Stimulated activated memory B cell treated with anti-CD40 and anti-IgM and Interleukin-4, amounts not matched to agents 10 μg/mL and 1 μg/mL and 100 μg/mL, for 72 hours (primary cell): Measurements from ENCODE around the gene DKKL1.

Experiments
- ATAC-seq: fragments of 150-1000 bp; cut with Tn5 transposase; 2 replicates; pipeline ENCODE4 v1.10.0; 2021
- H3K27ac Mint-ChIP-seq: one replicate; pipeline ENCODE4 v1.8.0; 2022; ENCODE audit warnings: mild to moderate bottlenecking, mixed read lengths
- H3K27me3 Mint-ChIP-seq: one replicate; pipeline ENCODE4 v1.8.0; 2022; ENCODE audit warnings: mixed read lengths
- H3K36me3 Mint-ChIP-seq: one replicate; pipeline ENCODE4 v1.8.0; 2022; ENCODE audit warnings: mixed read lengths
- H3K4me1 Mint-ChIP-seq: one replicate; pipeline ENCODE4 v1.8.0; 2022; ENCODE audit warnings: mixed read lengths
- H3K4me3 Mint-ChIP-seq: one replicate; pipeline ENCODE4 v1.8.0; 2022; ENCODE audit warnings: mild to moderate bottlenecking, moderate library complexity, mixed read lengths
- H3K9me3 Mint-ChIP-seq: one replicate; pipeline ENCODE4 v1.8.0; 2022; ENCODE audit warnings: mixed read lengths

DKKL1 gene

DNA sequence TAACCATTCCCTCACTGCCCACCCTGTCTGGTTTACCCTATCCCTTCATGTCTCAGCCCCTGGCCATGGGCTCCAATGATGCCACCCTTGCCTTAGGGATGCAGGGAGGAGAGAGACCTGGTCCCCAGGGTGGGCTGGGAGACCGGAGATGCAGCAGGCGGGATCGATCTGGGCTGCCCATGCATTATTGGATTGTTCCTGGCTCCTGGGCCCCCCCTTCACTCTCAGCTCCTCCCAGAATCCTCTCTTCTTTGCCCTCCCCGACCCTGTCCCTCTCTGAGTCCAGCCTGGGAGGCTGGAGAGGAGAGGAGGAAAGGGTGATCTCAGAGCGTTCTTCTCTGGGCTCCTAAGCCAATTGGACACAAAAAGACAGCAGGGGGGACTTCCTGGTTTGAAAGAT is 30.2 kb downstream of the DKKL1 start:
- Mint-ChIP-seq H3K36me3 (no peaks in the 10 kb centered on the region), H3K27ac (no peak overlapping the region), H3K27me3 (peaks cover 10% of the 10 kb centered on the region), H3K4me3 (no peak overlapping the region), H3K9me3 (no peaks in the 10 kb centered on the region), H3K4me1 (peaks cover 44% of the 10 kb centered on the region)
- ATAC-seq, result no peak

DNA sequence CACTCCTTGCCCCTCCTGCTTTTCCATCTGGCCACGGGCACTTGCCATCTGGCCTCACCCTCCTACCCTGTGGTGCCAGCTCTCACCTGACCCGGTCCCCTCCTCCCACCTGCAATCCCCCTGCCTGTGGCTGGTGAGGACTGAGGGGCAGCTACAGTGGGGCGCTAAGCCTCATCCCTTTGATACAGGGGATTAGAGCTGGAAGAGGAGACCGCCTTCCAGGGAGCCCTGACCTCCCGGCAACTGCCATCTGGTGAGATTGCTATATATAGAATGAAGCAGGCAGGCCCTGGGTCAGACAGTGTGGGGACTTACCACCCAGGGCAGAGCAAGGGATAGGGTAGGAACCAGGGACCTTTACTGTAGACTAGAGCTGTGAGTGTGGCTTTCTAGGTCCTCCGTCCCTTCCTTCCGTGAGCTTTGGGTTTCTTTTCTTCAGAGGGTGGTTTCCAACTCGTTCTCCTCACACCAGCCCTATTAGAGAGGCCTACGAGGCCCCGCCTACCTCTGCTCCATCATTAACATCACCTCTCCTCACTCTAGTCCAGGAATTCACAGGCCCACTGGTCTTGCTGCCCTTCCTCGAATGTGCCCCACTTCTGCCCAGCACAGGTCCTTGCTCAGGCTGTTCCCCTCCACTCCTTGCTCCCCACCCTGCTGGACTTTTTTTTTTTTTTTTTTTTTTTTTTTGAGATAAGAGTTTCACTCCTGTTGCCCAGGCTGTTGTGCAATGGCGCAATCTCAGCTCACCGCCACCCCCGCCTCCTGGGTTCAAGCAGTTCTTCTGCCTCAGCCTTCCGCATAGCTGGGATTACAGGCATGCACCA is 32.1 kb downstream of the DKKL1 start:
- no peaks in the 10 kb centered on the region for H3K9me3 Mint-ChIP-seq
- H3K27ac Mint-ChIP-seq, result peak overlapping the region; percentile 41
- no peaks in the 10 kb centered on the region for H3K36me3 Mint-ChIP-seq
- peaks cover 10% of the 10 kb centered on the region for H3K27me3 Mint-ChIP-seq
- ATAC-seq, result no peak
- no peak overlapping the region for H3K4me3 Mint-ChIP-seq
- peaks cover 25% of the 10 kb centered on the region for H3K4me1 Mint-ChIP-seq

DNA sequence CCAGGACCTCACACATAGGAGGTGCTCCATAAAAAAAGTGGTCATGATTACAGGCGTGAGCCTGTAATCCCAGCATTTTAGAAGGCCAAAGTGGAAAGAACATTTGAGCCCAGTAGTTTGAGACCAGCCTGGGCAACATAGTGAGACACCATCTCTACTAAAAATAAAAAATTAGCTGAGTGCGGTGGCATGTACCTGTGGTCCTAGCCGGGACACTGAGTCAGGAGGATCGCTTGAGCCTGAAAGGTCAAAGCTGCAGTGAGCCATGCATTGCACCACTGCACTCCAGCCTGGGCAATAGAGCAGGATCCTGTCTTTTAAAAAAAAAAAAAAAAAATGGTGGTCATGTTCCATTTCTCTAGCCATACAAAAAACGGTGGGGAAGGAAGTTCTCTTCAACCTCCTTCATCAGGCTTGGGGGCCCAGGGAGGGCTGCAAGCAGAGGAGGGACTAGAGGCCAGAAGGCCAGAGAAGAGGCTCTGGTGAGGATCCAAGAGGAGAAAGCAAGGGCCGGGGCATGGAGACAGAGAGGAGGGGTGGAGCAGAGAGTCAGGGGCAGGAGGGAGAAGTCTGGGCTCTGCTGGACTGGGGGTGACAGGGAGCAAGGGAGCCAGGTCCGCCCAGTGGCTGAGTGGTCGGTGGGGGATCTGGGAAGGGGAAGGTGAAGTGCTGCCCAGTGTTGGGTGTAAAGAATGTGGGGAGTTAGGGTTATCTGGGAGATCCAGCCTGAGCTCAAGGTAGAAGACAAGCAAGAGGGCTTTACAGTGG is 33.2 kb downstream of the DKKL1 start:
- Mint-ChIP-seq H3K27me3 (peaks cover 10% of the 10 kb centered on the region), H3K4me3 (no peak overlapping the region), H3K9me3 (no peaks in the 10 kb centered on the region), H3K36me3 (no peaks in the 10 kb centered on the region), H3K27ac (peak overlapping the region; percentile 41), H3K4me1 (peaks cover 13% of the 10 kb centered on the region)
- ATAC-seq, result no peak

DNA sequence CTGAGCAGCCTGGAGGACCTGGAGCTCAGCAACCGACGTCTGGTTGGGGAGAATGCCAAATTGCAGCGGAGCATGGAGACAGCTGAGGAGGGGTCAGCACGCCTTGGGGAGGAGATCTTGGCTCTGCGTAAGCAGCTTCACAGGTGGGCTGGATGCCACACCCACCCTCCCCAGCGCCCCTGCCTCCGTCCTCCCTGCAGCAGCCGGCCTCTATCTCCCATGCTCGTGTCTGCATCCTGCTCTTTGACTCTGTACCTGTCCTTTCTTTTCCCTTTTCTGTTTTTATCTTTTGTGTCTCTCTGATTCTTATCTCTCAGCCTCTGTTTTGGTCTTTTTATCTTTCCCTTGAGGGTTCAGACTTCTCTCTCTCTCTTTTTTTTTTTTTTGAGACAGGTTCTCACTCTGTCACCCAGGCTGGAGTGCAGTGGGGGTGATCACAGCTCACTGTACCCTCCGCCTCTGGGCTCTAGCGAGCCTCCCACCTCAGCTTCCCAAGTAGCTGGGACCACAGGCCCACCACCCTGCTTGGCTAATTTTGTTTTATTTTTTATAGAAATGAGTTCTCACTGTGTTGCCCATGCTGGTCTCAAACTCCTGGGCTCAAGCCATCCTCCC is 34.4 kb downstream of the DKKL1 start:
- H3K27ac Mint-ChIP-seq, result peak overlapping the region; percentile 18
- no peak for ATAC-seq
- H3K9me3 Mint-ChIP-seq, result no peaks in the 10 kb centered on the region
- H3K27me3 Mint-ChIP-seq, result peaks cover 10% of the 10 kb centered on the region
- peaks cover 15% of the 10 kb centered on the region for H3K4me1 Mint-ChIP-seq
- no peak overlapping the region for H3K4me3 Mint-ChIP-seq
- H3K36me3 Mint-ChIP-seq, result no peaks in the 10 kb centered on the region

DNA sequence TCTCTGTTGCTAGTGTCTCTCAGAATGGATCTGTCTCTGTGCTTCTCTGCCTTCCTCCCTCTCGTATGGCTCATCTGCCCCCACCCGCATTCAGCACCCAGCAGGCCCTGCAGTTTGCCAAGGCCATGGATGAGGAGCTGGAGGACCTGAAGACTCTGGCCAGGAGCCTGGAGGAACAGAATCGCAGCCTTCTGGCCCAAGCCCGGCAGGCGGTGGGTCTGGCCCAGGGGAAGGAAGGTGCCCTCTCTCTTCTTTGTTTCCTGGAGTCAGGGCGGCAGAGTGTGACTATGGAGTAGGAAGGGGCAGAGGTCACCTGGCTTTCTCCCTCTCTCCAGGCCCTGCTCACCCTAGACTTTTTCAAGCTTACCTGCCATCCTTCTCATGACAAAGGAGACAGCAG is 35.3 kb downstream of the DKKL1 start:
- ATAC-seq, result no peak
- Mint-ChIP-seq H3K36me3 (no peaks in the 10 kb centered on the region), H3K9me3 (no peaks in the 10 kb centered on the region), H3K4me1 (peaks cover 23% of the 10 kb centered on the region), H3K27ac (peak overlapping the region; percentile 18), H3K27me3 (peaks cover 10% of the 10 kb centered on the region), H3K4me3 (no peak overlapping the region)

DNA sequence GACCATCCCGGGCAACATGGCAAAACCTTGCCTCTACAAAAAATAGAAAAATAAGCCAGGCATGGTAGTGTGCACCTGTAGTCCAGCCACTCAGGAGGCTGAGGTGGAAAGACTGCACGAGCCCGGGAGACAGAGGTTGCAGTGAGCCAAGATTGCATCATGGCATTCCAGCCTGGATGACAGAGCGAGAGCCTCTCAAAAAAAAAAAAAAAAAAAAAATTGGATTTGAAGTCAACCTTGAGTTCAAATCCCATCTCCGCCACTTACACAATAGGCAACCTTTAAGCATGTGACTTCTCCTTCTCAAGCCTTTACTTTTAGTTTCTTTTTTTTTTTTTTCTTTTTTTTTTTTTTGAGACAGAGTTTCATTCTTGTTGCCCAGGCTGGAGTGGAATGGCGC is 36.4 kb downstream of the DKKL1 start:
- no peaks in the 10 kb centered on the region for H3K36me3 Mint-ChIP-seq
- no peaks in the 10 kb centered on the region for H3K9me3 Mint-ChIP-seq
- no peak overlapping the region for H3K27ac Mint-ChIP-seq
- H3K4me1 Mint-ChIP-seq, result peaks cover 28% of the 10 kb centered on the region
- H3K27me3 Mint-ChIP-seq, result peaks cover 10% of the 10 kb centered on the region
- no peak for ATAC-seq
- no peak overlapping the region for H3K4me3 Mint-ChIP-seq

DNA sequence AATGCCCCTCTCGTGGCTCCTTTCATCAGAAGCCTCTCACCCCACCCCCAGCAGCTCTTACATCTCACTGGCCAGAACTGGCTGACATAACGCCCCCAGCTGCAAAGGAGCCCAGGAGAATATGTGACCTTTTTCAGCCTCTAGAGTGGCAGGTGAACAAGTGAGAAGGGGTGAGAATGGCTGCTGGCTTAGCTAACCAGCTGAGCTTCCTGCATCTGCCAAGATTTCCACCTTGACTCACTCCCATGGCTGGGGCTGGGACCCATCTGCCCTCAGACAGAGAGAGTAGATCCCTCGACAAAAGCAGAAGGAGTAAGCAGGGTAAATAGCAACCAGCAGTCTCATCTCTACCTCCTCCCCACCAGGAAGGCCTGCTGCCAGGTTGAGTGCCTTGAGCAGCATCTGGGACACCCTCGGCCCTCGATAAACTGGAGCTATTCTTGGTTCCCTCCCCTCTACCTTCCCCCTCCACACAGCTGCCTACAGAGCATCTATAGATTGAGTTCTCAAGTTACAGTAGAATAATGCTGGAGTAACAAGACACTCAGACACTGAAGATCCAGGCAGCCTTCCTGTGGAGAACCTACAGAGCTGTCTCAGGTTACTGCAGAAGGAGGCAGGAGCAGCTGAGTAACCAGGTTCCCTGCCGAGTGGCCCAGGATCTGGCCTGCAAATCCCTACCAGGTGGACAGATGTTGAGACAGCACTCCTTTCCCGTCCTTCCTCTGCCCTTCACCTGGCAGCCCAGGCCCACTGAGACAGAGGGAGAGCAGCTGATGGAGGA is 39.9 kb downstream of the DKKL1 start:
- Mint-ChIP-seq H3K4me3 (no peak overlapping the region), H3K4me1 (peaks cover 40% of the 10 kb centered on the region), H3K9me3 (no peaks in the 10 kb centered on the region), H3K27ac (peak overlapping the region; percentile 85), H3K27me3 (no peaks in the 10 kb centered on the region), H3K36me3 (no peaks in the 10 kb centered on the region)
- peak; percentile 90 for ATAC-seq

DNA sequence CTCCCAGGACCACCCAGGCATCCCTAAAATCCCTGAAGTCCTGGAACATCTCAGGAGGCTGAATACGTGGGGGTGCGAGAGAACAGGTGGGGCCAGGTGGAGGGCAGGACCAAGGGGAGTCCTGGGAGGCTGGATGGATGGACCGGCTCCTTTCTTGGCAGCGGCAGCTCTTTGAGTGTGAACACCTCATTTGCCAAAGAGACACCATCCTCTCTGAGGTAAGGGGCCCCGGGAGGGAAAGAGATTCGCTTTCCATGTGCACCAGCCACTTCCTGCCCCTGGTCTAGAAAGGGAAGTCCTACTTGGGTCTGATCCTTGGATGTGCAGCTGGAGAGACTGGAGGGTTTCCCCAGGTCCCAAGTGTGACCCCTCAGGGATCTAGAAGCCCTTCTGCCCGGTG is 43.4 kb downstream of the DKKL1 start:
- Mint-ChIP-seq H3K27ac (peak overlapping the region; percentile 92), H3K27me3 (no peaks in the 10 kb centered on the region), H3K4me1 (peaks cover 65% of the 10 kb centered on the region), H3K4me3 (no peak overlapping the region), H3K36me3 (no peaks in the 10 kb centered on the region), H3K9me3 (peaks cover 4% of the 10 kb centered on the region)
- ATAC-seq, result no peak

DNA sequence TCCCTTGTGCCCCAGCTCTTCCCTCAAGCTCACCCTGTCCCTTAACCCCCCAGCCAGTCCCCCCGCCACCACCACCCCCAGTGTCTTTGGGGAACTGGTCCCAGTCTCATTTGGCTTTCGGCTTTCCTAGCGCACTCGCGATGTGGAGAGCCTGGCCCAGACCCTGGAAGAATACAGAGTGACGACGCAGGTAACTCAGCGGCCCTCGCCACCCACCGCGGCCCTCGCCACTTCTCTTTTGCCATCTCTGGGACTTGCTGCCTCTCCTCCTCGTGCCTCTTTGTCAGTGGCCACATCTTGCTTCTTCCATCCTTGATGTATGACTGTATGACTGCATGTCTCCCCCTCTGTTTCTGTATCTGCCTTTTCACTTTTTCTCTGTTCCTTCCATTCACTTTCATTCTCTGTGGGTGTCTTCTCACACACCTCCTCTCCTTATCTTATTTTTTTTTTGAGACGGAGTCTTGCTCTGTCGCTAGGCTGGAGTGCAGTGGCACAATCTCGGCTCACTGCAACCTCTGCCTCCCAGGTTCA is 43.9 kb downstream of the DKKL1 start:
- no peaks in the 10 kb centered on the region for H3K27me3 Mint-ChIP-seq
- no peaks in the 10 kb centered on the region for H3K36me3 Mint-ChIP-seq
- no peak for ATAC-seq
- peaks cover 4% of the 10 kb centered on the region for H3K9me3 Mint-ChIP-seq
- peaks cover 69% of the 10 kb centered on the region for H3K4me1 Mint-ChIP-seq
- no peak overlapping the region for H3K4me3 Mint-ChIP-seq
- H3K27ac Mint-ChIP-seq, result peak overlapping the region; percentile 92

DNA sequence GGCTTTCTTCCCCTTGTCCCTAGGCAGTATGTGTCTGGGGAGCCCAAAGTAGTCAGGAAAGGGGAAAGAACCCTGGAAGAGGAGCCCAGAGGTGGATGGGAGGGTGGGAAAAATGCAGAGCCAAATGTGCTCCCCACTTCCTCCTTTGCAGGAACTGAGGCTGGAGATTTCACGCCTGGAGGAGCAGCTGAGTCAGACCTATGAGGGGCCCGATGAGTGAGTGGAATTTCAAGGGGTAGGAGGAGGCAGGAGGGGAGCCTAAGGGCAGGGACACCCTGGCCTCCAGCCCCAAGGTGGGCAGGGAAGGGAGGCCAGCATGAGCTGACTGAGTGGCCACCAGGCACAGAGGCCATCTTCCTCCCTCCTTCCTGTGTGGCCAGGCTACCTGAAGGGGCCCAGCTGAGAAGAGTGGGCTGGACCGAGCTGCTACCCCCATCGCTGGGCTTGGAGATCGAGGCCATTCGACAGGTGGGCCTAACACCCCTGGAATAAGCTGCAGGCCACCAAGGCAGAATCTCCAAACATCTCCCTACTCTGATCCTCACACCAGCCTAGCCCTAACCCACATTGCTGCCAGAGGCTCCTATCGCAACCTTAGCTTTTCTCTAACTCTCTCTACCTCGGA is 45.3 kb downstream of the DKKL1 start:
- H3K27ac Mint-ChIP-seq, result peak overlapping the region; percentile 92
- H3K4me3 Mint-ChIP-seq, result peak overlapping the region; percentile 44
- H3K27me3 Mint-ChIP-seq, result no peaks in the 10 kb centered on the region
- peaks cover 4% of the 10 kb centered on the region for H3K9me3 Mint-ChIP-seq
- ATAC-seq, result no peak
- peaks cover 67% of the 10 kb centered on the region for H3K4me1 Mint-ChIP-seq
- no peaks in the 10 kb centered on the region for H3K36me3 Mint-ChIP-seq

DNA sequence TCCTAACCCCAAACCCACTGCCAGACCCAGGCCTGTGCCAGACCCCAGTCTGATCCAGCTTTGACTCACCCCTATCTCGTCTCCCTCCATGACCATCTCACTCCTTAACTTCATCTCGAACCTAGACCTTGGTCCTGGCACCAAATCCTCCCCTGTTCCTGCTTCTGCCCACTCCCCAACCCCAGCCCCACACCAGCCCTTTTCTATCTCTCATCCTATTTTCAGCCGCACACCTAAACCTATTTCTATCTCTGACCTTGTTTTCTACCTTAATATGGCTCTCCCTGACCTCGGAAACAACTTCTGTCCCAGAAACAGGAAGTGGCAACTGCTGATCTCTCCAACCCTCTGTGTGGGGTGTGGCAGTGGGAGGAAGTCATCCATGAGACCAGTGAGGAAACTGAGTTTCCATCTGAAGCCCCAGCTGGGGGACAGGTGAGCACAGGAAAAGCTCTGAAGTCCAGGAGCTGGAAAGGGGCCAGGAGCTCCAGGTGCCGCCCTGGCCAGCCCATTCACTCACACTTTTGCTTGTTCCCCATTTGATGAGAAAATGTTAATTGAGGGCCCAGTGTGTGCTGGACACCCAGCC is 45.9 kb downstream of the DKKL1 start:
- Mint-ChIP-seq H3K4me3 (peak overlapping the region; percentile 44), H3K27ac (peak overlapping the region; percentile 92), H3K36me3 (no peaks in the 10 kb centered on the region), H3K9me3 (peaks cover 4% of the 10 kb centered on the region), H3K4me1 (peaks cover 68% of the 10 kb centered on the region), H3K27me3 (no peaks in the 10 kb centered on the region)
- peak; percentile 87 for ATAC-seq

DNA sequence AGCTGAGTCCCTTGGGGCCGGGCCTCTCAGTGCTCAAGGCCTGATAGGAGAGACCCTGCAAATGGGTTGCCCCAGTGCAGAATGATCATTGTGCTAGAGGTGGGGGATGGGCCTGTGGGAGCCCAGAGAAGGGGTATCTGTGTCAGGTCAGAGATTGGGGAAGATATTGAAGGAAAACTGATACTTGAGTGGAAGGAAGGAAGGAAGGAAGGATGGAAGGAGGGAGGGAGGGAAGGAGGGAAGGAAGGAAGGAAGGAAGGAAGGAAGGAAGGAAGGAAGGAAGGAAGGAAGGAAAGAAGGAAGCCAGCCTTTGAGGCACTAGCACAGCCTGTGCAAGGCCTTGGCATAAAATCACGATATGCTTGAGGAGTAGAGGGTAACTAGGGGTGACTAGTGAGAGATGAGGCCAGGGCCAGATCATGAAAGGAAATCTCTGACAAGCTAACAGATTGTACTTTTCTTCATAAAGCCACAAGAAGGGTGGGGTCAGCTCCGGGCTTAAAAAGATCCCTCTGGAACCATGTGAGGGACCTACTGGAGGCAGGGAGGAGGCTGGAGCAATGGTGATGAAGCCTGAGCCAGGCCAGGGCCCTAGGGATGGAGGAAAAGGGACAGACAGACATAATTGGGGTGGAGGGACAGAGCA is 48.1 kb downstream of the DKKL1 start:
- Mint-ChIP-seq H3K4me3 (peak overlapping the region; percentile 3), H3K27me3 (peaks cover 3% of the 10 kb centered on the region), H3K27ac (peak overlapping the region; percentile 81), H3K9me3 (peaks cover 4% of the 10 kb centered on the region), H3K4me1 (peaks cover 83% of the 10 kb centered on the region), H3K36me3 (no peaks in the 10 kb centered on the region)
- ATAC-seq, result no peak

DNA sequence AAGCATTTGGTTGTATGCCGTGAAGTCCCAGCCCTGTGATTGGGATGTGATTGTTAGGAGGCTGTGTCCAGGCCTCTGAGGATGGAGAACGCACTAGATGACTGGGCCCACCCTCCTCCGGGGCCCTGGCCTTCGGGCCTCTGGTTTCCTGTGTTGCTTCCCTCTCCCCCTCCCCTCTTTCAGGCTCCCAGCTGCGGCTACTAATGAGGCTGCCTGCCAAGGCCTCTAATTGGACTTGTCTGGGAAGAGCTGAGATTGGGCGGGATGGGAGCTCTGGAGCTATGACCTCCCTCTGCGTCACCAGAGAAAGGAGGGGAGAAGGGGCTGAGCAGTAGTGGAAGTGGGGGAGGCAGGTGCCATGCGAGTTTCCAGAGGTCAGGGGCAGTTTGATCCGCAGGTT is 49.7 kb downstream of the DKKL1 start:
- ATAC-seq, result no peak
- H3K27ac Mint-ChIP-seq, result peak overlapping the region; percentile 81
- H3K9me3 Mint-ChIP-seq, result peaks cover 4% of the 10 kb centered on the region
- H3K4me1 Mint-ChIP-seq, result peaks cover 80% of the 10 kb centered on the region
- no peak overlapping the region for H3K4me3 Mint-ChIP-seq
- H3K36me3 Mint-ChIP-seq, result no peaks in the 10 kb centered on the region
- H3K27me3 Mint-ChIP-seq, result peaks cover 19% of the 10 kb centered on the region

DNA sequence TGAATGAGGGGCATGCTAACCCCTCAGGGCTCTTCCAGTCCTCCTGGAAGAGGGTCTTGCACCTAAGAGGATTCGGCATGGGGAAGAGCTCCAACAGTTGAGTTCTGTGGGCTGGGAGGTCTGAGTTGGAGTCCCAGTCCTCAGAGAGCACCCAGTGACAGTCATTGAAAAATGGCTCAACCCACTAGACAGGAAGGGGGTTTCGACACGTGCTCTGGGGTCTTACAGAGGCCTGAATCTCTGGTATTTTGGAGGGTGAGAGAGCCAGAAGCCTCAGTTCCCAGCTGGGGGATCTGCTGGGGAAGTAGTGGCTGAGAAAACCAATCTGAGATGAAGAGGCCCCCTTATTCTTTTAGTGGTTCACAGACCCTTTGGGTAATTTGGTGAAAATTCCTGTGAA is 50.6 kb downstream of the DKKL1 start:
- Mint-ChIP-seq H3K27me3 (peaks cover 28% of the 10 kb centered on the region), H3K9me3 (peaks cover 4% of the 10 kb centered on the region), H3K36me3 (no peaks in the 10 kb centered on the region), H3K27ac (peak overlapping the region; percentile 81), H3K4me3 (no peak overlapping the region), H3K4me1 (peaks cover 72% of the 10 kb centered on the region)
- no peak for ATAC-seq
